ENCODE results near the gene DTWD1.

GRCh38 chr15:49649987-49650386 lies 29.1 kb downstream of the DTWD1 start:
- TF ChIP-seq CTCF (IDR thresholded peaks at IDR 0.05; ENCODE audit: low read depth, low read length, poor library complexity, severe bottlenecking): no peak
- TF ChIP-seq EZH2phosphoT487 (IDR thresholded peaks at IDR 0.05; ENCODE audit: borderline replicate concordance, low read length): no peak
